Activated naive CD4-positive, alpha-beta T cell treated with anti-CD3 and anti-CD28 coated beads, Interleukin-2, amount 50 U/mL, for 24 hours (primary cell): Measurements from ENCODE around the gene SWSAP1.
"Not testable (repeated sequence)": the region's sequence is repeated elsewhere in the genome, so short reads cannot be mapped to it uniquely, and the experiment has no call there.

Source experiments
- H3K27ac Mint-ChIP-seq: one replicate; pipeline ENCODE4 v1.8.0; 2021; ENCODE audit warnings: mild to moderate bottlenecking, mixed read lengths
- H3K27me3 Mint-ChIP-seq: one replicate; pipeline ENCODE4 v1.8.0; 2021; ENCODE audit warnings: mixed read lengths
- H3K36me3 Mint-ChIP-seq: one replicate; pipeline ENCODE4 v1.8.0; 2021; ENCODE audit warnings: mixed read lengths
- H3K4me1 Mint-ChIP-seq: one replicate; pipeline ENCODE4 v1.8.0; 2021; ENCODE audit warnings: mixed read lengths
- H3K4me3 Mint-ChIP-seq: one replicate; pipeline ENCODE4 v1.8.0; 2021; ENCODE audit warnings: mild to moderate bottlenecking, mixed read lengths
- H3K9me3 Mint-ChIP-seq: one replicate; pipeline ENCODE4 v1.8.0; 2021; ENCODE audit warnings: mixed read lengths

SWSAP1 gene, protein sequence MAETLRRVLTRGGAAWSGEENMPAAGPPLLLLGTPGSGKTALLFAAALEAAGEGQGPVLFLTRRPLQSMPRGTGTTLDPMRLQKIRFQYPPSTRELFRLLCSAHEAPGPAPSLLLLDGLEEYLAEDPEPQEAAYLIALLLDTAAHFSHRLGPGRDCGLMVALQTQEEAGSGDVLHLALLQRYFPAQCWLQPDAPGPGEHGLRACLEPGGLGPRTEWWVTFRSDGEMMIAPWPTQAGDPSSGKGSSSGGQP

DNA sequence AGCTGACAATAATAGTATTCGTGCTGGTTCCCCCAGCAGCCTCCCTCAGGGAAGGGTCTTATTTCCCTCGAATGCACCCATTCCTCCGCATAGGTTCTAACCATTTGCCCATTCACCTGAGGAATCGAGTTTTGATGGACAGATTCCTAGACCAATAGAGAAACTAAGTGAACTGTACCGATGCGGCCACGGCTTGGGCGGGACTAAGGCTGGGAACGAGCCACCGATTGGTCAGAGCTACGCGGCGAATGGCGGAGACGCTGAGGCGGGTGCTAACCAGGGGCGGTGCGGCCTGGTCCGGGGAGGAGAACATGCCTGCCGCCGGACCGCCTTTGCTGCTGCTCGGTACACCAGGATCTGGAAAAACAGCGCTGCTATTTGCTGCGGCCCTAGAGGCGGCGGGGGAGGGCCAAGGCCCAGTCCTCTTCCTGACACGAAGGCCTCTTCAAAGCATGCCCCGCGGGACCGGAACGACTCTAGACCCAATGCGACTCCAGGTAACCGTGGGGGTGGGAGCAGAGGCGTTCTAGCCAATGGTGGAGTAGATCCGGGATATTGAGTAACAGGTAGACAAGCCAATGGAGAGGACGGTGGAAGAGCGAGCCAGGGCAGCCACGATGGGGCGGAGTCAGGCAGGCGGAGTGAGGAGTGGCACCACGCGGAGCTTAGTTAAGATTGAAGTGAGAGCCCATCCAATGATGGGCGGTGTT is at the start of gene SWSAP1:
SWSAP1 (plus strand) TSS at position 234 of the 710 bp plus-strand sequence; CDS start at position 249, 15 bp downstream.
- Mint-ChIP-seq H3K36me3 (peaks cover 19% of the 10 kb centered on the region), H3K27ac (no peak within 1 kb of the TSS), H3K27me3 (no peaks in the 10 kb centered on the region), H3K4me1 (peaks cover 35% of the 10 kb centered on the region), H3K9me3 (no peaks in the 10 kb centered on the region), H3K4me3 (no peak within 1 kb of the TSS)

DNA sequence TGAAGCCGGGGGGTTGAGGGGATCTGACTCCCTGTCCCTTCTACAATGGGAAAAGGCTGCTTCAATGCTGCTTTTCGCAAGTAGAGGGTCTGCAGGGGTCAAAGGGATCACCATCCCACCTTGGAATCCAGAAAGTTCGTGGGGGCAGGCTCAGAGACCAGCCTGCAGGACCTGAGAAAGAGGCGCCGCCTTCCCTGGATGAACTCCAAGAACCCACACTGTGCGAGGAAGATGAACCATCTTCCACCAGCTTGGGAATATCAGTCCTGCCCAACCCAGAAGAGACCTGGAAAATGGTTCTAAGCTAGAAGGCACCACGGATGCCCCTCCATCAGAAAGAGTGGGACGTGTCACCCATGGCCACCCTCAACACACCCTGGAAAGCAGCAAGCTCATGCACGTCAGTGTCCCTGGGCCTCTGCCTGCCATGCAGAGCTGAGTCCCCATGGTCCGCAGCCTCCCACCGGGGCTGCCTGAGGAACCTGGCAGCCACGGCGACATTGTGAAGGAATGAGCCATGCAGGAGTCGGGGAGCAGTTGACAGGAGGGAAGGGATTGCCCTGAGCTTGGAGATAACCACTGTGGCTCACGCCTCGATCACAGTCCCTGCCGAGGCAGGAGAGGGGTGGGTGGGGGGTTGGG is 49.6 kb upstream of the SWSAP1 start:
- Mint-ChIP-seq H3K27ac (peak overlapping the region; percentile 79), H3K4me1 (peaks cover 18% of the 10 kb centered on the region), H3K27me3 (no peaks in the 10 kb centered on the region)

DNA sequence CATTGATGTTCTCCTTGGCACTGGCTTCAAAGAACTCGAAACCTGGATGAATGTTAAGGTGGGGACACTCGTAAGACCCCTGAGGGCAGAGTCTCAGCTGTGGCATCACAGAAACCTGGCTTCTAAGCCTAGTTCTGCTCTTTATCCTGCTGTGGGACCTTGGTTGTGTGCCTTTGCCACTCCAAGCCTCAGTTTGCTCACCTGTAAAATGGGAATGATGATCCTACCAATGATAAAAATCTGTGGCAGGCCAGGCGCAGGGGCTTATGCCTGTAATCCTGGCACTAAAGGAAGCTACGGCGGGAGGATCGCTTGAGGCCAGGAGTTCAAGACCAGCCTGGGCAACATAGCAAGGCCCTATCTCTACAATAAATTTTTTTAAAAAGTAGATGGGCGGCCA is 48.9 kb upstream of the SWSAP1 start:
- no peaks in the 10 kb centered on the region for H3K27me3 Mint-ChIP-seq
- H3K27ac Mint-ChIP-seq: no peak overlapping the region
- H3K36me3 Mint-ChIP-seq: no peaks in the 10 kb centered on the region
- no peak overlapping the region for H3K4me3 Mint-ChIP-seq
- no peaks in the 10 kb centered on the region for H3K9me3 Mint-ChIP-seq
- H3K4me1 Mint-ChIP-seq: peaks cover 18% of the 10 kb centered on the region

More for the DNA sequence above, 49.6 kb upstream of the SWSAP1 start:
- Mint-ChIP-seq H3K4me3 (no peak overlapping the region), H3K36me3 (no peaks in the 10 kb centered on the region), H3K9me3 (no peaks in the 10 kb centered on the region)

DNA sequence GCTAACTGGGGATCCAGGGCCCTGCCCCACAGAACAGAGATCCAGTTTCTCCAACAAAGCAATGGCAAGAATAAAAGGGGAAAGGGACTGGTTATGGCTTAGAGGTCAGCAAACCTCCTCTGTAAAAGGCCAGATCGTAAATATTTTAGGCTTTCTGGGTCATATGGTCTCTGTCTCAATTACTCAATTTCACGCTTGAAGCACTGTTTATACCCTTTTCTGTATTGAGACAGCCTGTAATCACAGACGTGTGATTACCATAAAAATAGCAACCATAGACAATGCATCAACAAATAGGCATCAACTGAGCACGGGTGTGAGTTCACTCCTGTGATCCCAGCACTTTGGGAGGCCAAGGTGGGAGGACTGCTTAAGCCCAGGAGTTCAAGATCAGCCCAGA is 44.3 kb upstream of the SWSAP1 start:
- no peak overlapping the region for H3K4me3 Mint-ChIP-seq
- H3K4me1 Mint-ChIP-seq: no peaks in the 10 kb centered on the region
- H3K27ac Mint-ChIP-seq: no peak overlapping the region
- no peaks in the 10 kb centered on the region for H3K9me3 Mint-ChIP-seq
- H3K27me3 Mint-ChIP-seq: no peaks in the 10 kb centered on the region
- peaks cover 5% of the 10 kb centered on the region for H3K36me3 Mint-ChIP-seq

DNA sequence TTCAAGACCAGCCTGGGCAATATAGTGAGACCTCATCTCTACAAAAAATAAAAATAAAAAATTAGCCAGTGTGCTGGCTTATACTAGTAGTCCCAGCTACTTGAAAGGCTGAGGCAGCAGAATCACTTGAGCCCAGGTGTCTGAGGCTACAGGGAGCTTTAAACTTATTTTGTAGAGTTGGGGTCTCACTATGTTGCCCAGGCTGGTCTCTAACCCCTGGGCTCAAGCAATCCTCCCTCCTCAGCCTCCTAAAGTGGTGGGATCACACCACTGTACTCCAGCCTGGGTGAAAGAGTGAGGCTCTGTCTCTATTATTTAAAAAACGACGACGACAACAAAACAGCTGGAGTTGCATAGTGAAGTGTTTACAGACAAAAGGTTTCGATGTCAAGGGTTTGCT is 43.0 kb upstream of the SWSAP1 start:
- H3K27ac Mint-ChIP-seq: no peak overlapping the region
- H3K4me1 Mint-ChIP-seq: no peaks in the 10 kb centered on the region
- no peak overlapping the region for H3K4me3 Mint-ChIP-seq
- no peaks in the 10 kb centered on the region for H3K27me3 Mint-ChIP-seq
- H3K36me3 Mint-ChIP-seq: peaks cover 10% of the 10 kb centered on the region
- no peaks in the 10 kb centered on the region for H3K9me3 Mint-ChIP-seq

DNA sequence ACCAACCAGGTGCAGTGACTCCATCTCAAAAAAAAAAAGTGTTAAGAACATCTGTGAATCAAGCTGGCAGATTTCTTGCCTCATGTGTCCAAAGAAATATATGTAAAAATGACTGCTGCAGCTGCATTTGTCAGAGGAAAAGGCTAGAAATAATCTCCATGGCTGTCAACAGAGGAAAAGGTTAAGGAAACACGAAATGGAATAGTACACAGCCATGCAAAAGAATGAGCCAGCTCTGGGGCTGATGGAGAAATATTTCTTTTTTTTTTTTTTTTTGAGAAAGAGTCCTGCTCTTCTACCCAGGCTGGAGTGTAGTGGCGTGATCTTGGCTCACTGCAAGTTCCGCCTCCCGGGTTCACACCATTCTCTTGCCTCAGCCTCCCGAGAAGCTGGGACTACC is 41.6 kb upstream of the SWSAP1 start:
- Mint-ChIP-seq H3K27ac (no peak overlapping the region), H3K4me3 (no peak overlapping the region), H3K9me3 (no peaks in the 10 kb centered on the region), H3K4me1 (peaks cover 10% of the 10 kb centered on the region), H3K27me3 (no peaks in the 10 kb centered on the region), H3K36me3 (peaks cover 10% of the 10 kb centered on the region)

DNA sequence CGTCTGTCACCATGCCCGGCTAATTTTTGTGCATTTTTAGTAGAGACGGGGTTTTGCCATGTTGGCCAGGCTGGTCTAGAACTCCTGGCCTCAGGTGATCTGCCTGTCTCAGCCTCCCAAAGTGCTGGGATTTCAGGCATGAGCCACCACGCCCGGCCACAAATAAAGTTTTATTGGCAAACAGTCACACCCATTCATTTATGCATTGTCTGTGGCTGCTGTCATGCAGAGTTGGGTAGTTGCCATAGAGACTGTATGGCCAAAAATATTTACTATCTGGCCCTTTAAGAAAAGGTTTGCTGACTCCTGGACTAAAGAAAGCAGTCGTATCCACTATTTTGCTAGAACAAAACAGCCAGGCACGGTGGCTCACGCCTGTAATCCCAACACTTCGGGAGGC is 40.6 kb upstream of the SWSAP1 start:
- Mint-ChIP-seq H3K36me3 (peaks cover 10% of the 10 kb centered on the region), H3K4me1 (peaks cover 18% of the 10 kb centered on the region)
- not testable (repeated sequence) for H3K9me3 Mint-ChIP-seq, H3K4me3 Mint-ChIP-seq, H3K27me3 Mint-ChIP-seq, H3K27ac Mint-ChIP-seq

DNA sequence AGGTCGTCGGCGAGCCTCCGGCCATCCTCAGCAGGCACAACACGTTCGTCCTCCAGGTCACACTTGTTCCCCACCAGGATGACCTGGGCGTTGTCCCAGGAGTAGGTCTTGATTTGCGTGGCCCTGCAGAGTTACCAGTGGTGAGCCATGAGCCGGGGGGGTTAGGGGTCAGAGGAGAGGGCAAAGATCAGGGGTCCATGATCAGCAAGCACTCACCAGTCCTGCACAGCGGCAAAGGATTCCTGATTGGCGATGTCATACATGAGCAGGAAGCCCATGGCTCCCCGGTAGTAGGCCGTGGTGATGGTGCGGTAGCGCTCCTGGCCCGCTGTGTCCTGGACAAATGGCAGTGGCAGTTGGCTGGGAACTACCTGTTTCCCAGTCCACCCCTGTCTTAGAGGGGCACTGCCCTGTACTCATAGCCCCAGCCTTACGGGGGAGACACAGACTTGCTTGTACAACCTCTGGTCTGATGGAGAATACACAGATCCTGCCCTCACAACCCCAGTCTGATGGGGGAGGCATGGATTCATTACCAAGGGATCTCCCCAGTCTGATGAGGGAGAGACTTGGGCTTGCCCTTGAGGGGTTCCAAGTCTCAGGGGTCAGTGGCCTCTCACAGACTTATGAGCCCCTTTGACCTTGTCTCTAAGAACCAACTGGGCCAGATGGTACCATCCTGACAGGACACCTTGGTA is 38.9 kb upstream of the SWSAP1 start:
- Mint-ChIP-seq H3K27ac (no peak overlapping the region), H3K9me3 (no peaks in the 10 kb centered on the region), H3K36me3 (peaks cover 10% of the 10 kb centered on the region), H3K4me1 (peaks cover 27% of the 10 kb centered on the region), H3K27me3 (no peaks in the 10 kb centered on the region), H3K4me3 (no peak overlapping the region)

DNA sequence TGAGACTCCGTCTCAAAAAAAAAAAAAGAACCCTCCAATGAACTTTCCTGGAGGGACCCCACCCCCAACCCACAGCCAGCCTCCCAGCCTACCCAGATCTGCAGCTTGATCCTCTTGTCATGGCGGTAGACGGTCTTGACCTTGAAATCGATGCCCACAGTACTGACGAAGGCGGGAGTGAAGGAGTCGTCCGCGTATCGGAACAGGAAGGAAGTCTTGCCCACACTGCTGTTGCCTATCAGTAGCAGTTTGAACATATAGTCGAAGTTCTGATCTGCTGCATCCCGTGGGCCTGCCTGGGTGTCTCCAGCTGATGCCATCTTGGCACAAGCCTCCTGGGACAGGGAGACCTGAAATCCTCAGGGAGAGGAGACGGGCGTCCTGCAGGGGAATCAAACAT is 37.4 kb upstream of the SWSAP1 start:
- H3K27ac Mint-ChIP-seq: no peak overlapping the region

DNA sequence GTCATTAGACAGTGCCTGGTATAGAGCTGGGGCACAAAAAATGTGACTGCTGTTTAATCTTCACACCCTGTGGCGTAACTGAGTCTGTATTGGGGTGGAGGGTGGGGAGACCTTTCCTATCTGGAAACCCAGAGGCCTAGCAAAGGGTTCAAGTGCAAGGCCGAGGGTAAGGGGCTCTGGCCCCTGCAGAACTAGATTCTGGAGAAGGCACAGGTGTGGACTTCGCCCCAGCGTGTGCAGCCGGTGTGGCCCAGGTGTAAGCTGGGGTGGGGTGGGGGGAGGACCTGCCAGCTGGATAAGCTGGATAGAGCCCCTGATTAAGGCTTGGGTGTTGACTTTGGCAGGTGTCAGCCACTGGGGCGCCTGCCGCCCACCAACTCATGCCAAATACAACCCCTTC is 36.3 kb upstream of the SWSAP1 start:
- no peak overlapping the region for H3K4me3 Mint-ChIP-seq
- peaks cover 7% of the 10 kb centered on the region for H3K36me3 Mint-ChIP-seq
- H3K27me3 Mint-ChIP-seq: no peaks in the 10 kb centered on the region
- H3K4me1 Mint-ChIP-seq: peaks cover 27% of the 10 kb centered on the region
- no peaks in the 10 kb centered on the region for H3K9me3 Mint-ChIP-seq
- no peak overlapping the region for H3K27ac Mint-ChIP-seq

More for the DNA sequence above, 37.4 kb upstream of the SWSAP1 start:
- no peaks in the 10 kb centered on the region for H3K27me3 Mint-ChIP-seq
- peaks cover 27% of the 10 kb centered on the region for H3K4me1 Mint-ChIP-seq
- peaks cover 8% of the 10 kb centered on the region for H3K36me3 Mint-ChIP-seq
- H3K9me3 Mint-ChIP-seq: no peaks in the 10 kb centered on the region
- no peak overlapping the region for H3K4me3 Mint-ChIP-seq

DNA sequence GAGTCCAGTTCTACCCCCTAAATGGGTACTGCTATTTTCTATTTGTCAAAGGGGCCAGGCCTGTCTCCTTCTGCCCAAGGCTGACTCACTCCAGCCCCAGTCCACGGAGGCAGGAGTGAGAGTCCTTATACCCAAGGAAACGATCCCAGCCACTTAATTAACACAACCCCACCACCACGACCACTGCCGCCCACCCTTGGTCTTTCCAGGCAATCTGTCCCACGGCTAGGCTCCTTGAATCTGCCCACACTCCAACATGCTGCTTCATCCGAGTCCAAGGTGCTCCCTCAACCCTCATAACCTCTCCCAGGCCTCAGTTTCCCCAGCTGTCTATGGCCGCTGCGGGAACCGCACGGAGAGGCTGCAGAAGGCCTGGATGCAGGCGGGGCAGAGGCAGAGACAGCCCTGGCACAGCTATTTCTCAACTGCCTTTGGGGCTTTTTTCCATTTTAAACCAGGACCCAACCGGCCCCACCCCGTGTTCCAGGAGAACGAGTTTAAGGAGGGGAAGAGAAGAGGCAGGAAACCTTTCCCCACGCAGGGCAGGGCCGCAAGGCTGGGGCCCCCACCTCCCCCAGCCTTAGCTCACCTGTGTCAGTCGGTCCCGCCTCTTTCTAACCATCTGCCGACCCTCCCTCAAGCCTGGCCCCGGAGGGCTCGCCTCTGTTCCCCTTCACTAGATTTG is 35.8 kb upstream of the SWSAP1 start:
- no peaks in the 10 kb centered on the region for H3K9me3 Mint-ChIP-seq
- H3K36me3 Mint-ChIP-seq: peaks cover 7% of the 10 kb centered on the region
- H3K4me1 Mint-ChIP-seq: peaks cover 27% of the 10 kb centered on the region
- no peaks in the 10 kb centered on the region for H3K27me3 Mint-ChIP-seq
- H3K4me3 Mint-ChIP-seq: peak overlapping the region; percentile 66
- no peak overlapping the region for H3K27ac Mint-ChIP-seq

DNA sequence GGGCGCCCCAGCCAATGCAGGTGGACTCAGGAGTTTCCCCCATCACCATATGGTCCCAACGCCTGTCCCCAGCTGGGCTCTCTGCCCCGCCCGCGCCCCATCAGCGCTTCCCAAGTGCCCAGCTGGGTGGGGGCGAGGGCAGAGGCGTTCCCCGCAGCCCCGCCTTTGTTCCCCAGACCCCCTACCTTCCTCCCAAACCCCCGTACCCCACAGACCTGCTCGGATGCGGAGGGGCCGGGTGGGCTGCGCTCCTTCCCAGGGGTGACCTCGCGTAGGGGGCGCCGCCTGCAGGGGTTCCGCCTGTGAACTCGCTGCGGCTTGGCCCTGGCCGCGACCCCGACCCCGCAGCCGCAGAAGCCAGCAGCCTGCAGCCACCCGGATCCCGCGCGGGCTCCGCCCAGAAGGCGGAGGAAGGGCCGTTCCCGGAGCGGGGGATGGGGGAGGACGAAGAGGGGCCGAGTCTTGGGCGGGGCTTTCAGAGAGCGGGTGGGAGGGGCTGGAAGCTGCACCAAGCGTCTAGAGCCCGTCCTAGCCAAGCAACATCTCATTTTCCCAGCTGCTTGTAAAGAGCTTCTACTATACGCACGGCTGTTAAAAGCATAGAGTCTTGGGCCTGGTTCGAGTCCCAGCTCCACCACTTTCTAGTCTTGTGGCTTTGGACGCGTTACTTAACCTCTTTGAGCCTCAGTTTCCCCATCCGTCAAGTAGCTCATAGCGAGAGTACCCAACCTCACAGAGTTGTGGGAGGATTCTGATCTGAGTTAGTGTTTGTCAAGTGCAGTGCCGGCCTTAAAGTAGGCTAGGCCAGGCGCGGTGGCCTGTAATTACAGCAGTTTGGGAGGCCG is 35.0 kb upstream of the SWSAP1 start, which contains the start of gene RAB3D:
RAB3D (minus strand) TSS at position 404 of the 845 bp plus-strand sequence. CDS start 2,258 bp downstream, outside the sequence.
- no peaks in the 10 kb centered on the region for H3K27me3 Mint-ChIP-seq
- H3K27ac Mint-ChIP-seq: no peak within 1 kb of the TSS
- peaks cover 7% of the 10 kb centered on the region for H3K36me3 Mint-ChIP-seq
- H3K9me3 Mint-ChIP-seq: no peaks in the 10 kb centered on the region
- peaks cover 30% of the 10 kb centered on the region for H3K4me1 Mint-ChIP-seq
- peak within 1 kb of the TSS; percentile 66 for H3K4me3 Mint-ChIP-seq

DNA sequence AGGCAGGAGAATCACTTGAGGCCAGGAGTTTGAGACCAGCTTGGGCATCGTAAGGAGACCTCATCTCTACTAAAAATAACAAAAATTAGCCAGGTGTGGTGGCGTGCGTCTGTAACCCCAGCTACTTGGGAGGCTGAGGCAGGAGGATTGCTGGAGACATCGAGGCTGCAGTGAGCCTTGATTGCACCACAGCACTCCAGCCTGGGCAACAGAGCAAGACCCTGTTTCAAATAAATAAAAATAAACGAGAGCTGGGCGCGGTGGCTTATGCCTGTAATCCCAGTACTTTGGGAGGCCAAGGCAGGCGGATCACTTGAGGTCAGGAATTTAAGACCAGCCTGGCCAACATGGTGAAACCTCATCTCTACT is 34.4 kb upstream of the SWSAP1 start:
- H3K27ac Mint-ChIP-seq, H3K27me3 Mint-ChIP-seq, H3K36me3 Mint-ChIP-seq, H3K9me3 Mint-ChIP-seq: not testable (repeated sequence)
- Mint-ChIP-seq H3K4me1 (peaks cover 33% of the 10 kb centered on the region), H3K4me3 (peak overlapping the region; percentile 64)

DNA sequence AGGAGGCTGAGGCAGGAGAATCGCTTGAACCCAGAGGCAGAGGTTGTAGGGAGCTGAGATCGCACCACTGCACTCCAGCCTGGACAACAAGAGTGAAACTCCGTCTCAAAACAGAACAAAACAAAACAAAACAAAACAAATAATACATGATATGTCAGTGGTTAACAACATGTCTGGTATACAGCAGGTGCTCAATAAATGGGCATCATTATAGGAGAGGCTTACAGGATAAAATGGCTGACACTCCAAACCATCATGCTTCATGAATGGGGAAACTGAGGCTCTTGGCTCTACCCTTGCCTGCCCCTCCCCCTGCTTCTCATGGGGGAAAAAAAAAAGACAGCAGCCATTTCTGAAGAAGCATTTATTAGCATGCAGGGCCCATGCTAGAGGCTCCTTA is 32.0 kb upstream of the SWSAP1 start:
- Mint-ChIP-seq H3K27ac (no peak overlapping the region), H3K36me3 (peaks cover 2% of the 10 kb centered on the region), H3K4me1 (peaks cover 51% of the 10 kb centered on the region), H3K9me3 (no peaks in the 10 kb centered on the region), H3K27me3 (no peaks in the 10 kb centered on the region), H3K4me3 (no peak overlapping the region)
